DND-41 (cell line): ENCODE results near the gene SORBS1.

Experiments used
- CTCF ChIP-seq: IDR thresholded peaks from 2 replicates; pipeline ENCODE4 v1.5.1; 2012; ENCODE audit warnings: borderline replicate concordance, low read length, moderate library complexity, mild to moderate bottlenecking; ENCODE audit not compliant: poor library complexity, severe bottlenecking; ENCODE audit errors: extremely low read depth
- EZH2 ChIP-seq: IDR thresholded peaks from 3 replicates; pipeline ENCODE4 v1.6.1; 2012; ENCODE audit warnings: borderline replicate concordance, low read depth, mild to moderate bottlenecking, moderate library complexity, low read length, inconsistent platforms; ENCODE audit not compliant: severe bottlenecking

GRCh38 chr10:95571390-95571789 is 10.2 kb upstream of the SORBS1 start:
- TF ChIP-seq CTCF (no peak), EZH2 (no peak)
